Keratinocyte (primary cell): ENCODE results near the gene JMJD1C. TPM values are rescaled to one million over a fixed set of nuclear protein-coding genes. Genes with fewer than 3 reads are reported as not detected.

Experiments
- DNase-seq: peaks from one replicate; pipeline ENCODE4 v3.0.0-alpha.2; 2011; ENCODE audit warnings: low read depth, missing footprints, low spot score
- FAIRE-seq: peaks from 2 replicates; lab custom pipeline; 2011; peaks lifted over from hg19 to GRCh38; lab: Jason Lieb, UNC
- H2AFZ ChIP-seq: 2 replicates; pipeline ENCODE4 v1.6.0; 2012; ENCODE audit warnings: low read length, control low read depth, inconsistent platforms; ENCODE audit not compliant: control insufficient read depth
- H3K27ac ChIP-seq: 2 replicates; pipeline ENCODE4 v1.5.1; 2011; ENCODE audit warnings: low read length; ENCODE audit not compliant: control insufficient read depth, insufficient read depth
- H3K27me3 ChIP-seq: 3 replicates; pipeline ENCODE4 v1.6.0; 2011; ENCODE audit warnings: low read length; ENCODE audit not compliant: control insufficient read depth, insufficient read depth; ENCODE audit errors: extremely low read depth
- H3K36me3 ChIP-seq, 2 experiments: 2 replicates in 1 of 2; 3 replicates in 1 of 2; pipeline ENCODE4 v1.5.1; 2011; ENCODE audit warnings: low read length in 2 of 2, mild to moderate bottlenecking in 1 of 2; ENCODE audit not compliant: control insufficient read depth in 2 of 2, insufficient read depth in 2 of 2; ENCODE audit errors: extremely low read depth in 1 of 2
- H3K4me1 ChIP-seq: 3 replicates; pipeline ENCODE4 v1.5.1; 2011; ENCODE audit warnings: low read length; ENCODE audit not compliant: control insufficient read depth, insufficient read depth; ENCODE audit errors: extremely low read depth
- H3K4me2 ChIP-seq: 3 replicates; pipeline ENCODE4 v1.6.0; 2011; ENCODE audit warnings: low read depth, low read length; ENCODE audit not compliant: control insufficient read depth, insufficient read depth; ENCODE audit errors: extremely low read depth
- H3K4me3 ChIP-seq, 3 experiments: fragments of 200-600 bp in 1 of 3; sonication (generic) in 1 of 3; 2 replicates in 2 of 3; 3 replicates in 1 of 3; pipeline ENCODE4 v1.5.1; 2011 to 2016; ENCODE audit warnings: low read length in 3 of 3, mild to moderate bottlenecking in 3 of 3, control low read depth in 2 of 3, inconsistent platforms in 1 of 3, low read depth in 1 of 3, mixed read lengths in 1 of 3, mixed run types in 1 of 3, moderate library complexity in 1 of 3; ENCODE audit not compliant: control insufficient read depth in 2 of 3, insufficient read depth in 2 of 3; ENCODE audit errors: extremely low read depth in 1 of 3
- H3K79me2 ChIP-seq: 2 replicates; pipeline ENCODE4 v1.6.0; 2012; ENCODE audit warnings: low read length; ENCODE audit not compliant: control insufficient read depth, insufficient read depth
- H3K9ac ChIP-seq: 3 replicates; pipeline ENCODE4 v1.6.0; 2011; ENCODE audit warnings: low read length; ENCODE audit not compliant: control insufficient read depth, insufficient read depth; ENCODE audit errors: extremely low read depth
- H3K9me1 ChIP-seq: 3 replicates; pipeline ENCODE4 v1.6.0; 2011; ENCODE audit warnings: low read length; ENCODE audit not compliant: control insufficient read depth, insufficient read depth; ENCODE audit errors: extremely low read depth
- H3K9me3 ChIP-seq: 2 replicates; pipeline ENCODE4 v1.5.1; 2012; ENCODE audit warnings: low read depth, low read length; ENCODE audit not compliant: control insufficient read depth
- H4K20me1 ChIP-seq: 3 replicates; pipeline ENCODE4 v1.6.0; 2011; ENCODE audit warnings: low read length; ENCODE audit not compliant: control insufficient read depth, insufficient read depth; ENCODE audit errors: extremely low read depth
- EZH2 ChIP-seq: IDR thresholded peaks from one replicate; pipeline ENCODE4 v1.6.1; 2012; ENCODE audit warnings: inconsistent platforms, mild to moderate bottlenecking, low read length, moderate library complexity
- dilution Hi-C: fragments of 300-500 bp; cut with MboI; formaldehyde crosslinking; loops from one replicate; pipeline ENCODE4 v1.7.0; 2020; ENCODE audit warnings: low sequenced_read_pairs; ENCODE audit not compliant: extremely low pct_ligation_motif_present
- polyA plus RNA-seq, 5 experiments: library from polyadenylated mRNA; depleted of rRNA in 3 of 5; stranded (reverse) in 3 of 5; stranded (forward) in 1 of 5; unstranded in 1 of 5; fragments of >200 nt; gene quantifications; 1 replicate in 1 of 5; 2 replicates in 3 of 5; 3 replicates in 1 of 5; pipeline versions ENCODE4 v1.2.1 to v1.2.3, GENCODE V29; 2011 to 2012; ENCODE audit warnings: missing spikeins in 2 of 5, low read depth in 1 of 5, low replicate concordance in 1 of 5
- TF ChIP-seq, protein P1 (sequence below), 3 experiments: IDR thresholded peaks in 1 of 3; conservative IDR thresholded peaks in 1 of 3; optimal IDR thresholded peaks in 1 of 3; 2 replicates in 2 of 3; 3 replicates in 1 of 3; pipeline versions ENCODE3 to v1.5.1; 2011; ENCODE audit warnings: low read length in 3 of 3, mild to moderate bottlenecking in 3 of 3, moderate library complexity in 2 of 3, control low read depth in 1 of 3, inconsistent platforms in 1 of 3; ENCODE audit not compliant: insufficient read depth in 2 of 3; ENCODE audit errors: extremely low read depth in 1 of 3

The JMJD1C gene
- polyA plus RNA-seq, 1 donor (not counting 4 experiments of a cell fraction or from before 2014, with no cell fraction given): 38.2 TPM

DNA sequence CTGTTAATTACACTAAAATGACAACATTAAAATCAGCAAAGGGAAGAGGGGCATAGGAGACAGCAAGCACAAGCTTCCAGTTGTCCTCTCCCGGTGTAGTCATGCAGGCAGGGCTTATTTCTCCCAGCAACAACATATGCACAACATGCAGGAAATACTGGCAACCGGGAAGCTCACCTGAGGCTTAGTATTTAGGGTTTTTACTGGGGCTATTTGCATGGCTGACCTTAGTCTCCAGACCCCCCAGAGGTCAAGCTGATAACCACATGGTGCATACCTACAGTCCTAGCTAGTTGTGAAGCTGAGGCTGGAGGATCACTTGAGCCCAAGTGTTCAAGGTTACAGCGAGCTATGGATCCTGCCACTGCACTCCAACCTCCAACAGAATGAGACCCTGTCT is 12.8 kb upstream of the JMJD1C start:
- Histone ChIP-seq H4K20me1 (no peaks in the 10 kb centered on the region), H3K27ac (no peak overlapping the region), H3K9me1 (no peaks in the 10 kb centered on the region), H2AFZ (no peak overlapping the region), H3K27me3 (no peaks in the 10 kb centered on the region), H3K4me2 (no peak overlapping the region), H3K79me2 (peaks cover 77% of the 10 kb centered on the region), H3K9me3 (no peaks in the 10 kb centered on the region), H3K4me1 (no peaks in the 10 kb centered on the region), H3K9ac (no peak overlapping the region), H3K4me3 (no peak overlapping the region), H3K36me3 (no peaks in the 10 kb centered on the region)
- dilution Hi-C loops: no loop called here
- no peak for FAIRE-seq
- TF ChIP-seq EZH2: no peak
- TF ChIP-seq, protein P1, sequence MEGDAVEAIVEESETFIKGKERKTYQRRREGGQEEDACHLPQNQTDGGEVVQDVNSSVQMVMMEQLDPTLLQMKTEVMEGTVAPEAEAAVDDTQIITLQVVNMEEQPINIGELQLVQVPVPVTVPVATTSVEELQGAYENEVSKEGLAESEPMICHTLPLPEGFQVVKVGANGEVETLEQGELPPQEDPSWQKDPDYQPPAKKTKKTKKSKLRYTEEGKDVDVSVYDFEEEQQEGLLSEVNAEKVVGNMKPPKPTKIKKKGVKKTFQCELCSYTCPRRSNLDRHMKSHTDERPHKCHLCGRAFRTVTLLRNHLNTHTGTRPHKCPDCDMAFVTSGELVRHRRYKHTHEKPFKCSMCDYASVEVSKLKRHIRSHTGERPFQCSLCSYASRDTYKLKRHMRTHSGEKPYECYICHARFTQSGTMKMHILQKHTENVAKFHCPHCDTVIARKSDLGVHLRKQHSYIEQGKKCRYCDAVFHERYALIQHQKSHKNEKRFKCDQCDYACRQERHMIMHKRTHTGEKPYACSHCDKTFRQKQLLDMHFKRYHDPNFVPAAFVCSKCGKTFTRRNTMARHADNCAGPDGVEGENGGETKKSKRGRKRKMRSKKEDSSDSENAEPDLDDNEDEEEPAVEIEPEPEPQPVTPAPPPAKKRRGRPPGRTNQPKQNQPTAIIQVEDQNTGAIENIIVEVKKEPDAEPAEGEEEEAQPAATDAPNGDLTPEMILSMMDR (optimal IDR thresholded peaks at IDR 0.05 in 1 of 3, IDR thresholded peaks at IDR 0.05 in 1 of 3, conservative IDR thresholded peaks at IDR 0.05 in 1 of 3; ENCODE audit: extremely low read depth in 1 of 3, insufficient read depth in 2 of 3, low read length in 3 of 3): no peak
- no peak for DNase-seq

DNA sequence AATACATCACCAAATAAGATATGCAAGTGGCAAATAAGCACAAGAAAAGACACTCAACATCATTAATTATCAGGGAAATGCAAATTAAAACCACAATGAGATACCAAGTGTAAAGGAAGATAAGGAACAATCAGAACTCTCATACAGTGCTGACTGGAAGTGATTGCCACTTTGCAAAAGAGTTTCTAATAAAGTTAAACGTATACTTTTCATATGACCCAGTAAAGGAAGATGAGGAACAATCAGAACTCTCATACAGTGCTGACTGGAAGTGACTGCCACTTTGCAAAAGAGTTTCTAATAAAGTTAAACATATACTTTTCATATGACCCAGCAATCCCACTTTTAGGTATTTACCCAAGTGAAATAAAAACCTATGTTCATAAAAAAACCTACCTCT is 12.2 kb upstream of the JMJD1C start:
- no peak for DNase-seq
- H3K9ac ChIP-seq: no peak overlapping the region
- no peaks in the 10 kb centered on the region for H3K9me3 ChIP-seq
- no peaks in the 10 kb centered on the region for H3K9me1 ChIP-seq
- H3K4me2 ChIP-seq: no peak overlapping the region
- FAIRE-seq: no peak
- no peaks in the 10 kb centered on the region for H3K4me1 ChIP-seq
- H3K79me2 ChIP-seq: peaks cover 78% of the 10 kb centered on the region
- H3K4me3 ChIP-seq: no peak overlapping the region
- no peak overlapping the region for H2AFZ ChIP-seq
- H3K27me3 ChIP-seq: no peaks in the 10 kb centered on the region
- no peak overlapping the region for H3K27ac ChIP-seq
- no peaks in the 10 kb centered on the region for H4K20me1 ChIP-seq
- dilution Hi-C loops: no loop called here
- TF ChIP-seq, protein P1 (optimal IDR thresholded peaks at IDR 0.05 in 1 of 3, IDR thresholded peaks at IDR 0.05 in 1 of 3, conservative IDR thresholded peaks at IDR 0.05 in 1 of 3; ENCODE audit: extremely low read depth in 1 of 3, insufficient read depth in 2 of 3, low read length in 3 of 3): no peak
- no peak for TF ChIP-seq EZH2
- H3K36me3 ChIP-seq: no peaks in the 10 kb centered on the region
